HG03135 (cell line): ENCODE results near the gene NACC1.

ENCODE experiments used
- ATAC-seq: cut with Tn5 transposase; IDR thresholded peaks from one replicate; pipeline ENCODE4 v1.9.1; 2021; ENCODE audit warnings: mild to moderate bottlenecking, moderate library complexity; ENCODE audit not compliant: unreplicated experiment

The NACC1 gene

DNA sequence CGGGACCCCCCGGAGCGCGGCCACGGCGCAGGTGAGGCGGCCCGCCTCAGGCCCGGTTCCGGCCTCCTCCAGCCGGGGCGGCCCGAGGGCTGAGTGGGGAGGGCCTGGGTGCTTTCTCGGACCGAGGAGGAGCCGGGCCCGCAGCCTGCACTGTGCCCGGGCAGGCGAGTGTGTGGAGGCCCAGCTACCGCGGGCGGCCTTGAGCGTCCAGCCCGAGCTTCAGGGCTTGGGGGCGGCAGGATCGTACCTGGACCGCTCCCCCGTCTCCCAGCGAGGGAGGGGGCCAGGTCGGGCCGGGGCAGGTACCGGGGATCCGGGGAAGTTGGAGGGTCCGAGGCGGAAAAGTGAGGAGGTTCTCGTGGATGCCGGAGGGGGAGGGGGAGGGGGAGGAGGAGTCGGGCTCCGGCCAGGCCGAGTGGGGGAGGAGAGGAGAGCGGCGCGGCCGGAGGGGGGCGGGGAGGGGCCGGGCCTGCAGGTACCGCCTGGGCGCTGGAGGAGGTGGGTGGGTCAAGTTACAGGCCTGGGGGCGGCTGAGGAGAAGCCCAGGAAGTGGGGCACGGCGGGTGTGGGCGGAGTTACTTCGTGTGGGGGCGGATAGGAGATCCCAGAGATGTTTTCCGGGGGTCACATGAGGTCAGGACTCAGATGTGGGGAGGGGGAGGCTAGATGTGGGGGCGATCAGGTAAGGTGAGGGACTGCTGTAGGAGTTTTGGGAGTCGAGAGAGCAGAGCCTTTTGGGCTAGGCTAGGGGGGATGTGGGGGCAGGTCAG, 545 bp downstream of the NACC1 start:
- ATAC-seq = no peak

DNA sequence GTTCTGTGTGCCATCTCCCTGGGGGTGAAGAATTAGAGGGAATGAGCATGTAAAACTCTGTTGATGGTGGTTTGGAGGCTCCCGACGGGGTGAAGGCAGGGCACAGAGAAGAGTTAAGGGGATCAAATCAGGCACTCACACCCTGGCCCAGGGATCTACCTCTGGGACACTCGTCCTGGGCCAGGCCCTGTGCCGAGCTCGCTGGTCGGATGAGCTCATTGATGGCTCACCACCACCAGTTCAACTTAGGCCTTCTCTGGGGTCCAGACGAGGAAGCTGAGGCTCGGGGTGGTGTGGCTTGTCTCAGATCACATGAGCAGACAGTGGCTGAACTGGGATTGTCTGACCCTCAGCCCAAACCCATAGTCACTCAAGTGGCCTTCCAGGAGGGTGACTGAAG, 1.6 kb downstream of the NACC1 start:
- no peak for ATAC-seq

GRCh38 chr19:13120031-13120430, 2.0 kb downstream of the NACC1 start:
- no peak for ATAC-seq

- no peak for ATAC-seq
These were observed 2.8 kb downstream of the NACC1 start for GRCh38 chr19:13120817-13121216.

DNA sequence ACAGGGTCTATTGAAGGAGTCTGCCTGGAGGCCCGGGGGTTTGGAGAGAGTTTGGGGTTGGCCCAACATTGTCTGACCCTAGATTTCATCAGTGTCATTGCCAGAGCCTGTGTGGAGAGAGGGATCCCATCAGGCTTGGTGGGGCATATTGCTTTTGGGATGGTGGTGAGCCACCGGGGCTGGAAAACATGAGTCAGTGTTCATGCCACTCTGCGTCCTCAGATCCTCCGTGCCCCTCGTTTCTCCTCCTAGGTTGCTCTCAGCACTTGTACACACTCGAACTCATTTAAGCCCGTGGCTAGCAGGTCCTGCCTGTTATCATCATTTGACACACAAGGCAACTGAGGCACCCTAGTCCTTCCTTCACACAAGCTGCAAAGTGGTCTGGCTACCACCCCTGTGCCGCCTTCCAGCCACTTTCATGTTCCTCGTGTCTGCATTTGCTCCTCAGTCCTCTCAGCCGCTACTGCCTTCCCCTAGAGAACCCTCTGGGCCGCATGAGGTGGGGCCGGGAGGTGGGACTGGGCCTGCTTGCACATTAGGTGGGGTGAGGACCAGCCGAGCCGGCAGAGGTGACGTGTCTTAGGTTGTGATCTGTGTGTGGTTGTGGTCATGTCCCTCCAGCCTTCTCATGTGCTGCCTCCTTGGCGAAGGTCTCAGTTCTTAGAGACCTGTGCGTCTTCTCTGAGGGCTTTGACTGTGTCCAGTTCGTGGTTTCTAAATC, 3.6 kb downstream of the NACC1 start:
- no peak for ATAC-seq

DNA sequence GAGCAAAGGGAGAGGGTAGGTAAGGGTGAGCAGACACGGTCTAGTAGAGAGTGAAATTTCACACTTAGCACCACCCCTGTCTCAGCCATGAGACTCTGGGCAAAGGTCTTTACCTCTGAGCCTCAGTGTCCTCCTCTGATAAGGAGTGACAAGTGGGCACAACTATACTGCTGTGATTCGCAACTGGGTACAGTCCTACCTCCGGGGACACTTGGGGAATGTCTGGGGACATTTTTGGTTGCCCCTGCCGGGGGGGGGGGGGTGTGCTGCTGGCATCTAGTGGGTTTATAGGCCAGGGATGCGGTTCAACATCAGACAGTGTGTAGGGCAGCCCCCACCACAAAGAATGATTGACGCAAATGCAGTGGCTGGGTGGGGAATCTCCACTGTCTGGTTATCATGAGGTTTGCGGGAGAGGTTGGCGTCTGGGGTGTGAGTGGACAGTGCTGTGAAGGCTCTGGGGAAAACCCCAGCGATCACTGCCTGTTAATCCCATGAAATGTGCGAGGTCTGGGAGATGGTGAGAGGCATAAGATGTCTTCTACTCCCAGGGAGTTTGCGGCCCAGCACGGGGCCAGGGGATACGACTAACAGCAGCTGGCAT, 4.3 kb downstream of the NACC1 start:
- ATAC-seq = no peak

DNA sequence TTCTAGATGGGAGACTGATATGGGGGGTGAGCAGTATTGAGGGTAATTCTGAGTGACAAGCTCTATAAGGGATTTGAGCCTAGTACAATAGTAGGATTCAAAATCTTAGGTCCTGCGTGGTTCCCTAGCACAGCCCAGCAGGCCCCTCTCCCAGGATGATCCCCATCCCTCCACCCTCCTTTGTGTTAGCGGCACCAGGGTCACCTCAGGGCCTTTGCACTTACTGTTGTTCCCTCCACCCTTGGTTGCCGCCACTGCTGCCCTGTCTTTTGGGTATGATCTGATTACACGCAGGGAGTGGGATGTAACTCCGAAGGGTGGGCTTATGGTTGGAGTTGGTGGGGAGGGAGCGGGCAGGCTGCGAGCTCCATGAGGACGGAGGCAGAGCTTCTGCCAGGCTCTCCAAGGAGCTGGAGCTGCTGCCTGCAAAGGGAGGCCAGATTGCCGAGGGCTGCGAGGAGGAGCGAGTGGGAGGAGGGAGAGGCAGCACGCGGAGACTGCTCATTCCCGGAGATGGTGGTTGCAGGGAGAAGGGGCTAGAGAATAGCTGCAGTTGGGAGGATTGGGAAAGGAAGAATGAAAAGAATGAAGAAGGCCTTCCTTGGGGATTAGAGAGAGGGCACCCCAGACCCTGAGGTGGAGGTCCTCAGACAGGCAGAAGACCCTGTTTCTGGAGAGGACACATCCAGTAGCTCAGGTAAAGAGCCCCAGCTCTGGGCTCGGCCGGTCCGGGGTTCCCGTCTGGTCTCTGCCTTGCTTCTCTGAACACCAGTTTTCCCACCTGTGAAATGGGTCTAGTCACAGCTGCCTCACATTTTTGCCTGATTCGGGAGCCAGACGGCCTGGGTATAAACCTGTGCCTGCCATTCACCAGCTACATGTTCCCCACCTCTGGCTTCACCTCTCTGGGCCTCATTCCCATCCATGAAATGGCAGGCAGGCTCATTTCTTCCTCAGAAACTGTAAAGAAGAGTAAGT, 5.2 kb downstream of the NACC1 start:
- ATAC-seq = no peak

DNA sequence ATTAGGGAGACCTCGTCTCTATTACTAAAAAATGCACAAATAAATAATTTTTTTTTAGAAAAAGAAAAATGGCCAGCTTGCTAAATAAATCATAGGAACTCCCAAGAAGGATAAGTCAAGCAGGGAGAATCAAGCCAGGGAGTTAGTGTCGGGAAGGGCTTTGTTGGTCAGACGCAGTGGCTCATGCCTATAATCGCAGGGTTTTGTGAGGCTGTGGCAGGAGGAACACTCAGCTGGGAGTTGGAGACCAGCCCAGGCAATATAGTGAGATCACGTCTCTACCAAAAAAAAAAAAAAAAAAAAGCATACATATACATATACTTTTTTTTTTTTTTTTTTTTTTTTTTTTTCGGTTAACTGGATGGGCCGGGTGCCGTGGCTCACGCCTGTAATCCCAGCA, 9.0 kb downstream of the NACC1 start:
- no peak for ATAC-seq

GRCh38 chr19:13127811-13128575, 9.9 kb downstream of the NACC1 start:
- no peak for ATAC-seq

- no peak for ATAC-seq
These were observed 10.5 kb downstream of the NACC1 start for GRCh38 chr19:13128583-13128982.

- ATAC-seq = no peak
These were observed 11.3 kb downstream of the NACC1 start for GRCh38 chr19:13129384-13129783.

- ATAC-seq = no peak
These were observed 12.9 kb downstream of the NACC1 start for GRCh38 chr19:13130886-13131490.

DNA sequence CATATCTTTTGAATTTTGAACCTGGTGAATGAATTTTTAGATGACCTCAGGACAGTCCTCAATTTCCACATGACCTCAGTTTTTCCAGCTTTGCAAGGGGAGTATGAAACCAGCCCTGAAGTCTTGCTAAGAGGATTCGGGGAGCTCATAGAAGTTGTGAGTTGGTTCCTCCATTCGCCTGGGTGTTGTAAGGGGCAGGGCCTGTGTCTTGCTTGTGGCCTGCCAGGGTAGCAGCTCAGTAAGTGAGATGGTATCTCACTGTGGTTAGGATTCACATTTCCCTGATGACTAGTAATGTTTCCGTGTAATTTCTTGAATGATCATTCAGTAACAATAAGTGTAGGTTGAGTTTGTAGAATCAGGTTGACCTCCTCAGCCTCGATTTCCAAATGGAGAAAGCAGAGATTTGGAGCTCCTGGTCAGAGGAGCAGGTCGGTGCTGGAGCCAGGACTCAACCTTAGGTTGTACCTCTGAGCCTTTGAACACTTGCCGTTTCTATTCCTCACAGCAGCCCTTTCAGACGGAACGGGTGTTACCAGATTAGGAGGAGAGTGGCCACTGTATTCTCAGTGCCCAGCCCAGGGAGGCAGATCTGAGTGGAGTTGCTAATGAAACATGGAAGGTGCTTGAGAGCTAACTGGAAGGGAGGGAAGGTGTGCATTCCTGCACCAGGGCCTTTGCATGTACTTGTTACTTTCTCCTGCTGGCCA, 14.6 kb downstream of the NACC1 start:
- no peak for ATAC-seq

DNA sequence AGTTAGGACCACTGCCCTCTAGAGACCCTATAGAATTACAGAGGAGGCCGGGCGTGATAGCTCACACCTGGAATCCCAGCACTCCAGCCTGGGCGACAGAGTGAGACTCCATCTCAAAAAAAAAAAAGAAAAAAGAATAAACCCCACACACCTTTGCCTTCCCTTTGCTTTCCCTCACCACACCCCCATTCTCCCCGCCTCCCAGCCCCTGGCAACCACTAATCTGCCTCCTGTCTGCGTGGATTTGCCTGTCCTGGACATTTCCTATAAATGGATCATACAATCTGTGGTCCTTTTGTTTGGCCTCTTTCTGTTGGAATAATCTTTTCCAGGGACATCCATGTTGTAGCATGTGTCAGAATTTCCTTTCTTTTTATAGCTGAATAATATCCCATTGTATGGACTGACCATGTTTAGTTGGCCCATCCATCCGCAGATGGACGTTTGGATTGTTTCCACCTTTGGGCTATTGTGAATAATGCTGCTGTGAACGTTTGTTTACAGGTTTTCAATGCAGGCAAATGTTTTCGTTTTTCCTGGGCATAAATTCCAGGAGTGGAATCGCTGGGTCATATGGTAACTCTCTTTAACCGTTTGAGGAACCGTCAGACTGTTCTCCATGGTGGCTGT, 15.3 kb downstream of the NACC1 start:
- no peak for ATAC-seq

DNA sequence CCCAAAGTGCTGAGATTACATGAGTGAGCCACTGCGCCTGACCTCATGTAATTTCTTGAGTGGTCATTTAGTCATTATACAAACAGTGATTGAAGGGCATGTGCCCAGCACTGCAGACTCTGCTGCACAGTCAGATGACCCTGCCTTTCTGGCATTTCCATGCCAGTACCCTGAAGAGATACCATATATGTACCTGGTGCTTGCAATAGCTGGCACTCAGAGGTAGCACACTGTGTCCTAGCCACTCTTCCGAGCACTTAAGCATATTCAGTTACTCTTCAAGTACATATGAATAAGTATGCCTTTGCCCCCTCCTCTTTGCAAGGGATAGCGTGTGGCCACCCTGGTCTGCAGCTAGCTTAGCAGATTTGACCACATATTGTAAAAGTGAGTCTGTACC, 16.6 kb downstream of the NACC1 start:
- no peak for ATAC-seq

GRCh38 chr19:13135068-13136062, 17.3 kb downstream of the NACC1 start:
- no peak for ATAC-seq

- ATAC-seq = no peak
These were observed 19.3 kb downstream of the NACC1 start for GRCh38 chr19:13137290-13137794.
